ENCODE results near the gene CA11. TPM values are rescaled to one million over a fixed set of nuclear protein-coding genes. Genes with fewer than 3 reads are reported as not detected.

Gene CA11
- total RNA-seq, 1 experiment from 2014 or later = 12.6 TPM

GRCh38 chr19:48607359-48607755, 38.6 kb downstream of the CA11 start:
- peaks cover 4% of the 10 kb centered on the region; the same call in 1 of the 2 replicates for H3K4me1 ChIP-seq (ENCODE audit: control insufficient read depth, insufficient read depth, low read length)
- no peak overlapping the region for H3K4me3 ChIP-seq (ENCODE audit: low read depth in 2 of 2, low read length in 2 of 2)
- no peak for ATAC-seq
- POLR2A ChIA-PET = no interaction called here
- in situ Hi-C loops (cut with HindIII; ENCODE audit: low pct_unique_long_range_greater_than_20kb, low sequenced_read_pairs) (no loop called here), intact Hi-C loops (cut with micrococcal nuclease; ENCODE audit: unreplicated experiment) (no loop called here)
- H3K9me3 ChIP-seq (ENCODE audit: control insufficient read depth, insufficient read depth, low read depth, low read length) = no peaks in the 10 kb centered on the region
- CTCF ChIA-PET = interaction anchor here (0.6 kb wide), 1 partner anchor 102 kb away, joined by 3 read pairs; no protein-coding TSS in a partner anchor
- H3K27ac ChIP-seq (ENCODE audit: low read length) = no peak overlapping the region
- no peaks in the 10 kb centered on the region for H3K36me3 ChIP-seq (ENCODE audit: control insufficient read depth, insufficient read depth, low read length)
- DNase-seq (ENCODE audit: low read depth, low spot score) = no peak
- no peaks in the 10 kb centered on the region for H3K27me3 ChIP-seq (ENCODE audit: control insufficient read depth, insufficient read depth, low read length)
- no TSS peak for BruUV-seq (replicated peaks)
- TF ChIP-seq SIN3A (IDR thresholded peaks at IDR 0.05; ENCODE audit: borderline replicate concordance, insufficient read depth, low read depth, low read length) = no peak
- TF ChIP-seq CTCF (IDR thresholded peaks at IDR 0.05) = no peak
- TF ChIP-seq REST (IDR thresholded peaks at IDR 0.05; ENCODE audit: insufficient read depth in 1 of 2, low read depth in 2 of 2, low read length in 1 of 2) = no peak
- TF ChIP-seq TCF7L2 (IDR thresholded peaks at IDR 0.05; ENCODE audit: low read depth, low read length) = no peak
- no peak for TF ChIP-seq POLR2AphosphoS5 (IDR thresholded peaks at IDR 0.05; ENCODE audit: low read depth, low read length)

GRCh38 chr19:48606463-48607358, 39.3 kb downstream of the CA11 start, which contains the start of gene SPACA4:
Gene SPACA4 (plus strand): TSS chr19:48606742. CDS start chr19:48606979, 237 bp downstream.
- Histone ChIP-seq H3K36me3 (ENCODE audit: control insufficient read depth, insufficient read depth, low read length) (no peaks in the 10 kb centered on the region), H3K4me3 (ENCODE audit: low read depth in 2 of 2, low read length in 2 of 2) (no peak within 1 kb of the TSS), H3K27me3 (ENCODE audit: control insufficient read depth, insufficient read depth, low read length) (no peaks in the 10 kb centered on the region), H3K4me1 (ENCODE audit: control insufficient read depth, insufficient read depth, low read length) (peaks cover 4% of the 10 kb centered on the region; the same call in 1 of the 2 replicates), H3K27ac (ENCODE audit: low read length) (no peak within 1 kb of the TSS), H3K9me3 (ENCODE audit: control insufficient read depth, insufficient read depth, low read depth, low read length) (no peaks in the 10 kb centered on the region)
- no TSS peak for BruUV-seq (replicated peaks)
- ATAC-seq (no peak), DNase-seq (ENCODE audit: low read depth, low spot score) (no peak)
- TF ChIP-seq TCF7L2 (IDR thresholded peaks at IDR 0.05; ENCODE audit: low read depth, low read length) = no peak
- no peak for TF ChIP-seq CTCF (IDR thresholded peaks at IDR 0.05)
- no peak for TF ChIP-seq REST (IDR thresholded peaks at IDR 0.05; ENCODE audit: insufficient read depth in 1 of 2, low read depth in 2 of 2, low read length in 1 of 2)
- no peak for TF ChIP-seq SIN3A (IDR thresholded peaks at IDR 0.05; ENCODE audit: borderline replicate concordance, insufficient read depth, low read depth, low read length)
- TF ChIP-seq POLR2AphosphoS5 (IDR thresholded peaks at IDR 0.05; ENCODE audit: low read depth, low read length) = no peak
- ChIA-PET CTCF (no interaction called here), POLR2A (no interaction called here)
- in situ Hi-C loops (cut with HindIII; ENCODE audit: low pct_unique_long_range_greater_than_20kb, low sequenced_read_pairs) = no loop called here
- intact Hi-C loops (cut with micrococcal nuclease; ENCODE audit: unreplicated experiment) = no loop called here
